DOHH2 (cell line): ENCODE measurements around the gene SPTAN1.

Source experiments
- CTCF ChIP-seq: fragments of 200-600 bp; sonication (generic); IDR thresholded peaks from one replicate; pipeline ENCODE4 v1.5.1; 2014; ENCODE audit warnings: antibody characterized with exemption, mild to moderate bottlenecking, low read depth, low read length; ENCODE audit not compliant: poor library complexity, severe bottlenecking
- EZH2phosphoT487 ChIP-seq: fragments of 200-600 bp; sonication (generic); IDR thresholded peaks from 2 replicates; pipeline ENCODE4 v1.6.1; 2017; ENCODE audit warnings: borderline replicate concordance, mild to moderate bottlenecking, antibody characterized with exemption, low read length, moderate library complexity, mixed read lengths

GRCh38 chr9:128587453-128587852 lies 35.1 kb downstream of the SPTAN1 start:
- TF ChIP-seq CTCF (no peak), EZH2phosphoT487 (no peak)
